GM12878 (cell line): Measurements from ENCODE around the gene ALG3. TPM values are rescaled to one million over a fixed set of nuclear protein-coding genes. Genes with fewer than 3 reads are reported as not detected.

Source experiments
- BACH1 ChIP-seq: fragments of 450-650 bp; IDR thresholded peaks from 2 replicates; pipeline ENCODE4 v1.6.1; 2017; ENCODE audit warnings: mild to moderate bottlenecking, borderline replicate concordance
- BCL11A ChIP-seq: IDR thresholded peaks from 2 replicates; pipeline ENCODE4 v1.6.1; 2011; ENCODE audit warnings: low read depth, low read length
- BRCA1 ChIP-seq: IDR thresholded peaks from 2 replicates; pipeline ENCODE4 v1.6.1; 2011; ENCODE audit warnings: low read depth, low read length, improper control_type of control experiment
- CBFB ChIP-seq: IDR thresholded peaks from 2 replicates; pipeline ENCODE4 v1.6.1; 2016; ENCODE audit warnings: antibody characterized with exemption, low read depth
- CHD2 ChIP-seq: IDR thresholded peaks from 2 replicates; pipeline ENCODE4 v1.6.1; 2011; ENCODE audit warnings: low read depth, low read length, improper control_type of control experiment, borderline replicate concordance
- EGR1 ChIP-seq, 2 experiments: IDR thresholded peaks; 1 replicate in 1 of 2; 2 replicates in 1 of 2; pipeline ENCODE4 v1.6.1; 2011 to 2012; ENCODE audit warnings: low read depth in 2 of 2, low read length in 2 of 2, borderline replicate concordance in 1 of 2, mild to moderate bottlenecking in 1 of 2, moderate library complexity in 1 of 2
- IKZF2 ChIP-seq, 2 experiments: fragments of 450-650 bp; IDR thresholded peaks; 2 replicates each; pipeline ENCODE4 v1.6.1; 2017; ENCODE audit warnings: mild to moderate bottlenecking in 2 of 2, moderate library complexity in 2 of 2
- JUND ChIP-seq: IDR thresholded peaks from 2 replicates; pipeline ENCODE4 v1.6.1; 2012; ENCODE audit warnings: low read depth, mild to moderate bottlenecking, low read length, improper control_type of control experiment, moderate library complexity
- MYC ChIP-seq: IDR thresholded peaks from 2 replicates; pipeline ENCODE4 v1.6.1; 2011; ENCODE audit warnings: mild to moderate bottlenecking, low read length, moderate library complexity, inconsistent platforms; ENCODE audit not compliant: insufficient read depth, insufficient replicate concordance, insufficient read length, severe bottlenecking
- NFYB ChIP-seq: IDR thresholded peaks from 2 replicates; pipeline ENCODE4 v1.6.1; 2011; ENCODE audit warnings: low read depth, mild to moderate bottlenecking, low read length, improper control_type of control experiment, moderate library complexity; ENCODE audit not compliant: insufficient read depth
- POLR2AphosphoS5 ChIP-seq: IDR thresholded peaks from 2 replicates; pipeline ENCODE4 v1.6.1; 2011; ENCODE audit warnings: mild to moderate bottlenecking, low read length, inconsistent platforms
- RUNX3 ChIP-seq: IDR thresholded peaks from 2 replicates; pipeline ENCODE4 v1.6.1; 2012; ENCODE audit warnings: low read length, inconsistent platforms
- ZNF217 ChIP-seq: fragments of 450-650 bp; IDR thresholded peaks from 2 replicates; pipeline ENCODE4 v1.6.1; 2017; ENCODE audit warnings: antibody characterized with exemption, mild to moderate bottlenecking
- ZNF24 ChIP-seq: fragments of 450-650 bp; IDR thresholded peaks from 2 replicates; pipeline ENCODE4 v1.6.1; 2017; ENCODE audit warnings: antibody characterized with exemption, mild to moderate bottlenecking
- polyA plus RNA-seq, 11 experiments: library from polyadenylated mRNA; depleted of rRNA in 4 of 11; unstranded in 6 of 11; stranded (reverse) in 5 of 11; fragments of >200 nt; fragmentation: Nextera tagmentation in 4 of 11; fragmentation: Illumina TruSeq in 1 of 11; extraction: Ambion mirVana in 4 of 11; extraction: Trizol in 1 of 11; gene quantifications; 1 replicate in 1 of 11; 2 replicates in 10 of 11; pipeline versions ENCODE4 v1.2.1 to v1.2.3, GENCODE V29; 2011 to 2016; ENCODE audit warnings: inconsistent platforms in 2 of 11, missing spikeins in 2 of 11, low read depth in 1 of 11
- total RNA-seq, 4 experiments: library from RNA; depleted of rRNA in 3 of 4; stranded (reverse); fragments of >200 nt in 3 of 4; fragmentation: Illumina TruSeq in 1 of 4; extraction: Trizol in 1 of 4; gene quantifications; 2 replicates each; pipeline versions ENCODE4 v1.2.1 to v1.2.3, GENCODE V29; 2013 to 2021
- TF ChIP-seq, protein P1 (sequence below): fragments of 450-650 bp; formaldehyde crosslinking; IDR thresholded peaks from 2 replicates; pipeline ENCODE4 v1.4.0; 2020; ENCODE audit warnings: mild to moderate bottlenecking, moderate library complexity
- TF ChIP-seq, protein P2 (sequence below): IDR thresholded peaks from 2 replicates; pipeline ENCODE4 v1.6.1; 2011; ENCODE audit warnings: borderline replicate concordance, low read depth, mild to moderate bottlenecking, moderate library complexity, mixed read lengths, low read length; ENCODE audit not compliant: insufficient read depth; ENCODE audit errors: extremely low read length
- TF ChIP-seq, protein P3 (sequence below): fragments of 150-350 bp; IDR thresholded peaks from 2 replicates; pipeline ENCODE4 v1.6.1; 2016; ENCODE audit warnings: low read depth, low read length
- TF ChIP-seq, protein P4 (sequence below): IDR thresholded peaks from 2 replicates; pipeline ENCODE4 v1.6.1; 2012; ENCODE audit warnings: low read depth, low read length, improper control_type of control experiment

The ALG3 gene
- total and polyA plus RNA-seq, 10 of the 15 experiments (the other 5 are each of a cell fraction or from before 2014, with no cell fraction given): 13.6 to 84.7 (median 39.4) TPM

DNA sequence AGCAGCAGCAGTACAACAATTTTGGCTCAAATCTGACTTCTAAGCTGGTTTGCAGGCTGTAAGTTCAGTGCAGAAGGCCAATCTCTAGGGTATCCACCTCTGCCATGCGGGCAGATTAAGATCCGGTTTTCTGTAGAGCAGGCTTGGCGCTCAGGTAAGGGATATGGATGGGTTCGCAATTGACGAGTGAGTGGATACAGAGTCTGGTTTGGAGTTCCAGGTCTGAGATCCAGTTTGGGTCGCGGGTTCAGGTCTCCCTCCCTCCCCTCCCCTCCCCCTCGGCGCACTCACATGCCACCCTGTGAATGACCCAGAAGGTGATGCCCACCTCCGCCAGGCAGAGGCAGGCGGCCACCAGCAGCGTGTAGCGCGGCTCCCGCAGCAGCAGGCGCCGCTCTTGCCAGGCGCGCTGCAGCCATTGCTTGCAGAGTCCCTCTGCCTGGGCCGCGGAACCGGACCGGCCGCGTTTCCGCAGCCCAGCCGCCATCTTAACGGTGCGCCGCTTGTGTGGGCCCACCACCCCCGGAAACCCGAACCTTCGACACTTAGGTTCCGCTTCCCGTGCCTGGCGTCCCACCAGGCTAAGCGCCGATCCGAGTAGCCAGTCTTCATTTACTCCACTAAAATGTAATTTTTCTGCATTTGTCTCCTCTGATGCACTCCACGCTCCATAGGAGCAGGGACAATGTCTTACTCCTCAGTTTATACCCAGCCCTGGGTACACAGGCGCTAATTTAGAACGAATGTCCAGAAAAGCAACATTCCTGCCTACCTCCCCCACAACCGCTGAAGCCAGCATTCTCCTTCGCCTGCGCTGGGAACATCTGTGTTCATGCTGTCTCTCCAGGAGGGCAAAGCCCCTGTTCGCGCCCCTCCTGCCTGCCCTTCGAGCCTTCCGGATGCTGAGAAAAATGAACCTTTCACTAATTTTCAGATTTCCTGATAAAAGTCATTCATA lies at the start of gene ALG3 (continued):
- TF ChIP-seq, protein P1, sequence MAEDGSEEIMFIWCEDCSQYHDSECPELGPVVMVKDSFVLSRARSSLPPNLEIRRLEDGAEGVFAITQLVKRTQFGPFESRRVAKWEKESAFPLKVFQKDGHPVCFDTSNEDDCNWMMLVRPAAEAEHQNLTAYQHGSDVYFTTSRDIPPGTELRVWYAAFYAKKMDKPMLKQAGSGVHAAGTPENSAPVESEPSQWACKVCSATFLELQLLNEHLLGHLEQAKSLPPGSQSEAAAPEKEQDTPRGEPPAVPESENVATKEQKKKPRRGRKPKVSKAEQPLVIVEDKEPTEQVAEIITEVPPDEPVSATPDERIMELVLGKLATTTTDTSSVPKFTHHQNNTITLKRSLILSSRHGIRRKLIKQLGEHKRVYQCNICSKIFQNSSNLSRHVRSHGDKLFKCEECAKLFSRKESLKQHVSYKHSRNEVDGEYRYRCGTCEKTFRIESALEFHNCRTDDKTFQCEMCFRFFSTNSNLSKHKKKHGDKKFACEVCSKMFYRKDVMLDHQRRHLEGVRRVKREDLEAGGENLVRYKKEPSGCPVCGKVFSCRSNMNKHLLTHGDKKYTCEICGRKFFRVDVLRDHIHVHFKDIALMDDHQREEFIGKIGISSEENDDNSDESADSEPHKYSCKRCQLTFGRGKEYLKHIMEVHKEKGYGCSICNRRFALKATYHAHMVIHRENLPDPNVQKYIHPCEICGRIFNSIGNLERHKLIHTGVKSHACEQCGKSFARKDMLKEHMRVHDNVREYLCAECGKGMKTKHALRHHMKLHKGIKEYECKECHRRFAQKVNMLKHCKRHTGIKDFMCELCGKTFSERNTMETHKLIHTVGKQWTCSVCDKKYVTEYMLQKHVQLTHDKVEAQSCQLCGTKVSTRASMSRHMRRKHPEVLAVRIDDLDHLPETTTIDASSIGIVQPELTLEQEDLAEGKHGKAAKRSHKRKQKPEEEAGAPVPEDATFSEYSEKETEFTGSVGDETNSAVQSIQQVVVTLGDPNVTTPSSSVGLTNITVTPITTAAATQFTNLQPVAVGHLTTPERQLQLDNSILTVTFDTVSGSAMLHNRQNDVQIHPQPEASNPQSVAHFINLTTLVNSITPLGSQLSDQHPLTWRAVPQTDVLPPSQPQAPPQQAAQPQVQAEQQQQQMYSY (CRISPR knock-in tag): no peak
- TF ChIP-seq RUNX3: peak; percentile 76
- no peak for TF ChIP-seq IKZF2 (IDR thresholded peaks at IDR 0.05)
- TF ChIP-seq, protein P2, sequence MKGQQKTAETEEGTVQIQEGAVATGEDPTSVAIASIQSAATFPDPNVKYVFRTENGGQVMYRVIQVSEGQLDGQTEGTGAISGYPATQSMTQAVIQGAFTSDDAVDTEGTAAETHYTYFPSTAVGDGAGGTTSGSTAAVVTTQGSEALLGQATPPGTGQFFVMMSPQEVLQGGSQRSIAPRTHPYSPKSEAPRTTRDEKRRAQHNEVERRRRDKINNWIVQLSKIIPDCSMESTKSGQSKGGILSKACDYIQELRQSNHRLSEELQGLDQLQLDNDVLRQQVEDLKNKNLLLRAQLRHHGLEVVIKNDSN: peak; percentile 7
- TF ChIP-seq, protein P3, sequence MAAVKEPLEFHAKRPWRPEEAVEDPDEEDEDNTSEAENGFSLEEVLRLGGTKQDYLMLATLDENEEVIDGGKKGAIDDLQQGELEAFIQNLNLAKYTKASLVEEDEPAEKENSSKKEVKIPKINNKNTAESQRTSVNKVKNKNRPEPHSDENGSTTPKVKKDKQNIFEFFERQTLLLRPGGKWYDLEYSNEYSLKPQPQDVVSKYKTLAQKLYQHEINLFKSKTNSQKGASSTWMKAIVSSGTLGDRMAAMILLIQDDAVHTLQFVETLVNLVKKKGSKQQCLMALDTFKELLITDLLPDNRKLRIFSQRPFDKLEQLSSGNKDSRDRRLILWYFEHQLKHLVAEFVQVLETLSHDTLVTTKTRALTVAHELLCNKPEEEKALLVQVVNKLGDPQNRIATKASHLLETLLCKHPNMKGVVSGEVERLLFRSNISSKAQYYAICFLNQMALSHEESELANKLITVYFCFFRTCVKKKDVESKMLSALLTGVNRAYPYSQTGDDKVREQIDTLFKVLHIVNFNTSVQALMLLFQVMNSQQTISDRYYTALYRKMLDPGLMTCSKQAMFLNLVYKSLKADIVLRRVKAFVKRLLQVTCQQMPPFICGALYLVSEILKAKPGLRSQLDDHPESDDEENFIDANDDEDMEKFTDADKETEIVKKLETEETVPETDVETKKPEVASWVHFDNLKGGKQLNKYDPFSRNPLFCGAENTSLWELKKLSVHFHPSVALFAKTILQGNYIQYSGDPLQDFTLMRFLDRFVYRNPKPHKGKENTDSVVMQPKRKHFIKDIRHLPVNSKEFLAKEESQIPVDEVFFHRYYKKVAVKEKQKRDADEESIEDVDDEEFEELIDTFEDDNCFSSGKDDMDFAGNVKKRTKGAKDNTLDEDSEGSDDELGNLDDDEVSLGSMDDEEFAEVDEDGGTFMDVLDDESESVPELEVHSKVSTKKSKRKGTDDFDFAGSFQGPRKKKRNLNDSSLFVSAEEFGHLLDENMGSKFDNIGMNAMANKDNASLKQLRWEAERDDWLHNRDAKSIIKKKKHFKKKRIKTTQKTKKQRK: no peak
- TF ChIP-seq NFYB: no peak
- TF ChIP-seq CBFB: peak; percentile 68; the same call in 1 of the 2 replicates
- 0 out of 2 replicates have a peak, but pooled peaks have one; percentile 21 for TF ChIP-seq BACH1
- no peak for TF ChIP-seq ZNF24
- TF ChIP-seq BRCA1: no peak
- no peak for TF ChIP-seq BCL11A
- TF ChIP-seq ZNF217: no peak
- TF ChIP-seq, protein P4, sequence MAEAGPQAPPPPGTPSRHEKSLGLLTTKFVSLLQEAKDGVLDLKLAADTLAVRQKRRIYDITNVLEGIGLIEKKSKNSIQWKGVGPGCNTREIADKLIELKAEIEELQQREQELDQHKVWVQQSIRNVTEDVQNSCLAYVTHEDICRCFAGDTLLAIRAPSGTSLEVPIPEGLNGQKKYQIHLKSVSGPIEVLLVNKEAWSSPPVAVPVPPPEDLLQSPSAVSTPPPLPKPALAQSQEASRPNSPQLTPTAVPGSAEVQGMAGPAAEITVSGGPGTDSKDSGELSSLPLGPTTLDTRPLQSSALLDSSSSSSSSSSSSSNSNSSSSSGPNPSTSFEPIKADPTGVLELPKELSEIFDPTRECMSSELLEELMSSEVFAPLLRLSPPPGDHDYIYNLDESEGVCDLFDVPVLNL: no peak
- peak; percentile 84 for TF ChIP-seq POLR2AphosphoS5
- TF ChIP-seq CHD2: peak; percentile 73
- peak; percentile 96 for TF ChIP-seq MYC
- peak; percentile 37 to 88 for TF ChIP-seq EGR1 (IDR thresholded peaks at IDR 0.05; ENCODE audit: borderline replicate concordance in 1 of 2, low read depth in 2 of 2, low read length in 2 of 2)
- no peak for TF ChIP-seq JUND
